ENCODE data around the gene RAI2.
"Not testable (repeated sequence)": the region's sequence is repeated elsewhere in the genome, so short reads cannot be mapped to it uniquely, and the experiment has no call there.

Gene RAI2

DNA sequence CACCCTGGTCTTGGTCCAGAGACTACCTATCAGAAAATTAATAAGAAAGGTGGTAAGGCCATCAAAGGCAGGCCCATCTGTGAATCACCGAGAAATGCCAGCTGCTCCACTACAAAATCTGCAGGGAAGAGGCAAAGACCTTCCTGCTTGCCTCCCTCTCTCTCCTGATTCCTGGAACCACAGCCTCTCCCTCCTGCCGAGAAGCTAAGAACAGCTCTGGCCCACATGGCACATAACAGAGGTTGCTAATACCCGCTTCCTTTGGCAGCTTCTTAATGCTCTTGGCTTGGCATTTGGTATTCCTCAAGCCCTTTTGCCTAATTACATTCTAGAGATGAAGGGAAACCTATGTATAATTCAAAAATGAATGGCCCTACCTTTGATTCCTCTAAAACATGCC is 32.9 kb downstream of the RAI2 start:
- DNase-seq, result no peak

DNA sequence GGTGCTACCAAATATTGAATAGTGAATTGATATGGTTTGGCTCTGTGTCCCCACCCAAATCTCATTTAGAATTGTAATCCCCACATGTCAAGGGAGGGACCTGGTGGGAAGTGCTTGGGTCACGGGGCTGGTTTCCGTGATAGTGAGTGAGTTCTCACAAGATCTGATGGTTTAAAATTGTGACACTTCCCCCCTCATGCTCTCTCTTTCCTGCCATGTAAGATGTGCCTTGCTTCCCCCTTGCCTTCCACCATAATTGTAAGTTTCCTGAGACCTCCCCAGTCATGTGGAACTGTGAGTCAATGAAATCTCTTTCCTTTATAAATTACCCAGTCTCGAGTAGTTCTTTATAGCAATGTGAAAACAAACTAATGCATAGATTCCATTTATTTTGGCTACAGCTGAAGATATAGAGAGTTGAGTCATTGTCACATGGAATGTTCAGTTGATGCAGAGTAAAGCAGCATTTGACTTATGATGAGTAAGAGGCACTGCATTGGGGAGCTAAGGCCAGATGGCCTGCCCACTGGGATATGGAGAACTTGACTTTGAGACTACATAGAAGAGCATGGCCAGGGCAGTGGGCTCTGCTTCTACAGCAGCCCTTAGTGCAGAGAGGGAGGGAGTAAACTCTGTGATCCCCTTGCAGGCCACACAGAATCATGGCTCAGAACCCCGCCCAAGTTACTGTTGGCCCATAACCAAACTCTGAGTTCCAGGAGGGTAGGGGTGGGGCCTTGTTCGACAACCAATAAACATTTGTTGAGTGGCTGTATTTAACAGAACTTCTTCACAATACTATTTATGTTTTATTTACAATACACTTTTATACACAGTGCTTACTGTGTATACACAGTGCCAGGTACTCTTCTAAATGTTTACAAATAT is 34.2 kb downstream of the RAI2 start:
- DNase-seq, result no peak

DNA sequence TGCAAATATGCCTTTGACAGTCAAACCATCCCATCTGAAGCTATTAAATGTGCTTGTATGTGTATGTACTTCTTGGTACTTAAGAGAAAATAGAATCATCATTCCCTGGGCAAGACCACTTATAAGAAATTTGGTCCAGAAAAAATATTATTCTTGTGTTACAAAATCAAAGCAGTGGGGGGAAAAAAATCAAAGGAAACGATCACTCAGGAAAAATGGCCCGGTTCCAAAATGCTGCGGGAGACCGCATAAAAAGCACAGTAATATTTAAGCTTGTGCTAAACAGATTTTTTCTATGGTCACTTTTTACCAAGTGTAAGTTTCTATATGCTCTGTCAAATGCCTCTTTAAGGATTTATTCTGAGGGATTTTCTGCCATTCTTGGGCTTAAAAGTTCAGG is 36.1 kb downstream of the RAI2 start:
- DNase-seq, result no peak

DNA sequence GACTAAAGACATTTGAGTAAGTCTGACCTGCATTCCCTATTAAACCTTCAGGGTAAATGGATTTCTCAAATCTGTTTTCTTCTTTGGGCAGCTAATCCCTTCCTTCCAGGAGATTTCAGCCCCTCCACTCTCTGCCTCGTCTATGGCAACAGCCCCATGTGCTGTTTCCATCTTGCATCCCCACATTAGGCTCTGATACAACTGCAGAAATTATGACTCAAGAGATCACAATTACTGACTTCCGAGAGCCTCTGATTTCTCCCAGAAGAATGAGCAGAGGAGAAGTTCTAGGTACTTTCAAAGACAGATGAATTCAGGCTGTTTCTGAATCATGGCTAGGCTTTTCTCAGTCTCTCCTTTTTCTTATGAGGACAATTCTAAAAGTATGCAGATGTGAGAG is 38.7 kb downstream of the RAI2 start:
- no peak for DNase-seq

DNA sequence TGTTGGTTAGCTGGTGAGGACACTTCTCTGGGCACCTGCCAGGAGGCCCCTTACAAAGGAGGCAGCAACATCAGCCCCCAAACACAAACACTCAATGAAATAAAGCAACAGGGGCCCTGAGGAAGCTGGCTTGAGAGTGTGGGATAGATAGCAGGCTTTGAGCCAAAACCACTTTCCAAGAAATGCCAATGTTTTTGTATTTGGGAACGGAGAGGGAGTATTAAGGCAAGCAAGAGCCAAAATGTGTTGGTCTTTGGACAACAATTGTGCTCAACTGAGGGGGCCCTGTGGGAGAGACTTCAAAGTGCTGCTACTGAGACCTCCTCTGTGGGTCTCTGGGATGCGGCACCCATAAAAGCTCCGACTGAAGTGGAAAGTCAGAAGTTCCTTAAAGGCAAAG is 41.0 kb downstream of the RAI2 start:
- no peak for DNase-seq

DNA sequence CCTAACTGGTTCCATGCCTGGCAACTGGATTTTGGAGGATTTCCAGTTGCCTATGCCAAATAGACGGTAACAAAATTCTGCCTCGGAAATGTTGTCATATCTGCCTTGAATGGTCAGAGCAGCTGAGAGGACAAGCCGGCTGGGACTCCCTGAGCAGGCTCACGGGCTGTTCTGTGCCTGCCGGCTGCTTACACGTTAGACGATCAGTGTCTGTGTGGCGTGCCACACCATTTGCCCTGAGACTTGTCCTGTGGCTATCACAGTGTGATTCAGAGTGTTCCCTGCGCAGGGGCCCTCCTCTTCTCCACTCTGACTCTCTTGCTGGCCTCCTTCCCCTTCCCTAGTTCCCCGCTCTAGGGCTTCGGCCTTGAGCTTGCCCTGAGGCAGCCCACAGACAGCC is 42.4 kb downstream of the RAI2 start:
- no peak for DNase-seq

DNA sequence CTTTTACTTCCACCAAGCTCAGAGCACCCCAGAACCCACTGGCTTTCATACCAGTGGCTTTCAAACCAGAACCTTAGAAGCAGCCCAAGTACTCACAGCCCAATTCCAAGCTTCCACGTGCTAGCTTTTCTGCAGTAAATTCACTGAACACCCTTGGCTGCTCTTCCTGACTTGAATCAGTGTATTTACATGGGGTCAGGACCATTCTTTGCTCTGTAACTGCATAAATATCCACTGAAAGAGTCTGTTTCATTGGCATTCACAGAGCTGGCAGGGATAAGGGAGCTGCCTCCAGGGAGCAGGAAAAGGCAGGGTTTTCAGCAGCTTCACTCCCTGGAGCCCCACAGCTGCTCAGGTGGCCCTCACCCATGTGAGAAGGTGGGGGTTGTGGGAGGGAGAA is 43.8 kb downstream of the RAI2 start:
- no peak for DNase-seq

DNA sequence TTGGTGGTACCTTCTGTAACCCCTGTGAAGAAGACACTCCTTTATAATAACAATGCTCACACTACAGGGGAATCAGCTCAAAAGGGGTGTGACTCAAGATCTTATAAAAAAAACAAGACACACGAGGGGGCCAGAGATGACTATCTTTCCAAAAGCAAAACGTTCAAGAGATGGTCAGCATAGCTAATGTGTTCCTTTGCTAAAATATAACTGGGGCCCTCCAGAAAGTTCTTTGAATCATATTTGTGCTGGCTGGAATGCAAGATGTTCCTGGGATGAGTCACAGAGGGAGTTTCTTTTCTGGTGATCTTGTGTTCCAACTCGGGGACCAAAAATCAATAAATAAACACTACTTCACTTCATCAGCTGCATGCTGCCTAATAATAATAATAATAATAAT is 46.5 kb downstream of the RAI2 start:
- no peak for DNase-seq

DNA sequence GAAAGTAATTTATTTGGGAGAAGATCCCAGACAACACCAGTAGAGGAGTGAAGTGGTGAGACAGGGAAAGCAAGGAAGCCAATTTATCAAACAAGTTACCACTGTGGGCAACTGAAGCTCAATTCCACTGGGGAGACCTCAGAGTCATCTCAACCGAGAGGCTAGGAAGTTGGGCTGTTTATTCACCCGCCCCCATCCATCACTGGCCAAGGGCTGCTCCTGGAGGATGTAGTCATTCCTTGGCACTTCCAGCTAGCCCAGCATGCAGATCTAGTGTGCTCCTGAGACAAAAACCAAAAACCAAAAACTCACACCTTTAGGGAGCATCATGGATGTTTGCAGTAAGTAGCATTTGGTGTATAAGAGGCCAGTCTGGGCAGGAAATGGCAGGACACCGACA is 47.0 kb downstream of the RAI2 start:
- no peak for DNase-seq

DNA sequence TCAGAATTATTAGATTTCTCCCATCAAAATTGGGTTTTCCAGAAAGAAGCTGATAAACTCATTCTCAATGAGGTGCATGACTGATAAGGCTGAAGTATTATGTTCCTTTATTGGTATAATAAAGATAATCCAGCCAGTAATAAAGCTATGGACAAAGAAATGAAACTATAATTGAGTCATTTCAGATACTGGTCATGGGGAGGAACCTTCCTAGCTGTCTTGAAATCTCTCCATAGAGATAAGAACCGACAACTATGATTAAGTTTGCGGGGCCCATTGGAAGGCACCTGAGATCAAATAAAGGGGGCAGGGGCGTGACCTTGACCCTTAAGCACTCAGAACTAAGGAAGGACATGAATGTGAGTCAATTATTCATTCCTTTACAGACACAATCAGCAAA is 47.8 kb downstream of the RAI2 start:
- DNase-seq, result no peak

DNA sequence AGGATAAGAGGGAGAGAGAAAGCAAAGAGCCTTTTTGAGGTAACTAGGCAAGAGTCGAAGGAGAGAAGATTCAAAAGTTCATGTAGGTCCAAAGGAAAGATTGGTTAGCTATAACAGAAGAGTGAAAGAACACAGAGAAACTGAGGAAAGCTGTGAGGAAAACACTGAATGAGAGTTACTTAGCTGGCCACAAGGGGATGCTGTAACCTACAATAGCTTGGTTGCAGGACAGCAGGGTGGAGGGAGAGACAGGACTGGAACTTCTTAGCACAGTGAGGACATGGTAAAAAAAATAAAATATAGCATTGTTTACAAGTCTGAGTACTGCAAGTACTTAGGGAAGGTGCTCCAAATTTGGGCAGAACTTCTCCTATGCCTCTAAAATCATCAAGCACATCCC is 48.3 kb downstream of the RAI2 start:
- no peak for DNase-seq

DNA sequence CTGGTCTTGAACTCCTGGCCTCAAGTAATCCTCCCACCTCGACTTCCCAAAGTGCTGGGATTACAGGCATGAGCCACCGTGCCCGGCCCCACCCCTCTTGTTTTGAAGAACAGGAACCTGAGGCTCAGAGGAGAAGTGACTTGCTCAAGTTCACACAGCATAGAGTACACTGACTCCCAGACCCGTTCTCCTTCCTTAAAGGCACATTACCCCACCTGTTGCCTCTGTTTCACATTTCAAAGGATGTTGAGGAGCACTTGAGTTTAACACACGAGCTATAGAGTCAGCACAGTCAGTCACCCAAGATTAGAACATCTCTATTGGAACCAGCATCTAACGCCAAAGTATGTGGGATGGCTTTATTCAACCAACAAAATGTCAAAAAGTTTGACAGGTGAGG is 51.1 kb downstream of the RAI2 start:
- no peak for DNase-seq

DNA sequence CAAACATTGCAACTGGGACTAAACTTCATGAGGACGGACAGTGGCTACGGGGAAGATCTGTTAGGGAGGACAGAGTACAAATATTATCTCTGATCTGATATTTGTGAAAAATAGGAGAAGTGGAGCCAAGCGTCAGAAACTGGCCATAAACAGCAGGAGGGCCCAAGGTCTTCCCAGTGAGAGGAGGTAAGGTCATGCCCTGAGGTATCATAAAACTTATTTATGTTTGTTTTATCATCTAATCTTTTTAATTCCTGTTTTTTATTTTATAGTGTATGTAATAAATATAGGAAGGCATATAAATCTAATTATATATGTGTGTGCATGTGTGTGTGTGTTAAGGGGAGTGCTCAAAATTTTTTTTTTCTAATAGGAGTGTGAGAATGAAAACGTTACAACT is 51.8 kb downstream of the RAI2 start:
- DNase-seq, result no peak

DNA sequence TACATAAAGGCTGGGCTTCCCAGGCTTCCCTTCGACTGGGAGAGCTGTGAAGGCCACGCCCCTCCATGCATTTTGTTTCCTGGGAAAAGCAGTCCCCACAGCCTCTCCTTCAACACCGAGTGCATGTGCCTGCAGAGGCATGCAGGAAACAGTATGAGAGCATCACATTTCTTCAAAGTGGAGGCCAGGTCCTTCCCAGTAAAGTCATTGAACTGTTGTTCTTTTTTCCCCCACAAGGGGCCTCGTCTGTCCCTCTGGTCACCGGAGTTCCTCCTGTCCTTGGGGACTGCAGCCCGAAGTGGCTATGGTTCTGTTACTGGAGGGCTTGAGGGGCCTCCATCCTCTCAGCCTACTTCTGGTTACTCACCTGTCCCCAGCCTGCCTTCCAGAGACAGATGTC is 56.0 kb downstream of the RAI2 start:
- no peak for DNase-seq

DNA sequence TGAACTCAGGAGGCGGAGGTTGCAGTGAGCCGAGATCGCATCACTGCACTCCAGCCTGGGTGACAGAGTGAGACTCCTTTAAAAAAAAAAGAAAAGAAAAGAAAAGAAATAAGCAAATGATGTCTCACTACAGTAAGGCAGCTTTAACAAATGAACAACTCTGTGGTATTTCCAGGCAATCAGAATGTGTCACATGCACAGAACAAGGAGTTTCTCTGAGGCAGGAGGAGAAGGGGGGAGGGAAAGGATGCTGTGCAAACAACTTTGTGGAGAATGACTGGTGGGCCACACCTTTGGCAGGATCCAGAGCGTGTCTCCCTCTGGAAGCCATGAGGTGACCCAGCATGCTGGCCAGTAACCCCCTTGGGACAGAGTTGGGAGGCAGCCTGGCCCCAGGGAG is 57.6 kb downstream of the RAI2 start:
- no peak for DNase-seq

DNA sequence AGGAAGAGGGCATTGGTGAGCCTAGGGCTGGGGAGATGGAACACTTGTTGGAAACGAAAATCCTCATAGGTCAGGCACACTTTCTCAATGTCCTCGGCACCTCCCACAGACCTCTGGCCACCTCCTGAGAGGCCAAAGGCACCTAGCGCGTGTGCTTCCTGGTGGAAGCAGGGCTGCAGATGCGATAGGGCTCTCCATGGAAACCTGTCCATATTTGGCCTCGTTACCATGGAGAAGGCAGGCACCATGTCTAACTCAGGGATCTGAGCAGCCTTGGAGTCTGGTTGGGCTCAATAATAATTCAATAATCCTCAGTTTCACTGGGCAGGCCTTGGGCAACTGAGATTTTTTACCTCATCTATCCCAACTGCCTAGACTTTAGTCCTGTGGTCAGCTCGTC is 58.3 kb downstream of the RAI2 start:
- DNase-seq, result no peak

DNA sequence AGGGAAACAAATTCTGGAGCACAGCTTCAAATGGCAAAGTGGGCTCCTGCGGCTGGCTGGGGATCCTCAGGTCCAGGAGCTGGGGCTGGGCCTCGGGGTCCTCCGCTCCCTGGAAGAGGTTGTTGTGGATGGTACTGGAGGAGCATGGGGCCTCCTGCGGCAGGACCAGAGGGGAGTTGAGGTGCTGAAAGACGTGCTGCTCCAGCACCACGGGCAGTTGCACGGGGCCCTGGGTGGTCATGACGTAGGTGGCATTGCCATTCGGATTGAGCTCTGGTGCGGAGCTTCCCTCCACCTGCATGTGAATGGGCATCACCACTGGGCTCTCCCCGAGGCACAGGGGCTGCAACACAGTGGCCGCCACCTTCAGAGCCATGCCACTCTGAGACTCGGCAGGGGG is 59.7 kb downstream of the RAI2 start:
- no peak for DNase-seq

DNA sequence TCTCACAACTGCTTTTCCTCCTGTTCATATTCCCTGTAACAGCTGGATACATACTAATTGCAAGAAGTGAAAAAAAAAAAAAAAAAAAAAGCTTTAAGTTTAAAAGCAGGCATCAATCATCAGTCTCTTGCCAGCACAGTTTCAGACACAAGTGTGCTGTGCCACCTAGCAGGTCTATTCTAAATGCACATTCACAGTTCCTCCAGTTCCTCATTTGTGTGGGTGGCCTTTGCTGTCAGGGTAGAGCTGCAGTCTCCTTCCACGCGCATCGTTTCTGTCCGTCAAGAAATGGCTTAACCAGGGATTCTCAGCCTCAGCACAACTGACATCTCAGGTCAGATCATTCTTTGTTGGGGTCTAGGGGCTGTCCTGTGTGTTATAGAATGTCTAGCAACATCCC is 62.2 kb downstream of the RAI2 start:
- no peak for DNase-seq

DNA sequence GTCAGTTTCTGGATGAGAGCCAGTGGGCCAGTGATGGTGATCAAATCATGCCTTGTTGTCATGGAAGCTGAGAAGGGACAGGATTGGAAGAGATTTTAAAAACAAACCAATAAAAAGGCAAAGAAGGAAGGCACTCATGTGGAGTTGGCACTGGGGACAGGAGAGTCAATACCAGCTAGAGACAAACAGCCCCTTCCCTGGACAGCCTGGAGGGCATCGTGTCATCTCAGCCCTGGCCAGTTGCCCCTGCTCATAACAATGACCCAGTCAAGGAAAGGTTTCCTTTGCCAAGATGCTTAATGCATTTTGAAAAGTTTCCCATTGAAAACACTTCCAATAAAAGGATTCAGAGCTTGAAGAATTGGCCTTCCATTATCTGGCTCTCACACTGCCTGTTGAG is 68.3 kb downstream of the RAI2 start:
- DNase-seq, result no peak

DNA sequence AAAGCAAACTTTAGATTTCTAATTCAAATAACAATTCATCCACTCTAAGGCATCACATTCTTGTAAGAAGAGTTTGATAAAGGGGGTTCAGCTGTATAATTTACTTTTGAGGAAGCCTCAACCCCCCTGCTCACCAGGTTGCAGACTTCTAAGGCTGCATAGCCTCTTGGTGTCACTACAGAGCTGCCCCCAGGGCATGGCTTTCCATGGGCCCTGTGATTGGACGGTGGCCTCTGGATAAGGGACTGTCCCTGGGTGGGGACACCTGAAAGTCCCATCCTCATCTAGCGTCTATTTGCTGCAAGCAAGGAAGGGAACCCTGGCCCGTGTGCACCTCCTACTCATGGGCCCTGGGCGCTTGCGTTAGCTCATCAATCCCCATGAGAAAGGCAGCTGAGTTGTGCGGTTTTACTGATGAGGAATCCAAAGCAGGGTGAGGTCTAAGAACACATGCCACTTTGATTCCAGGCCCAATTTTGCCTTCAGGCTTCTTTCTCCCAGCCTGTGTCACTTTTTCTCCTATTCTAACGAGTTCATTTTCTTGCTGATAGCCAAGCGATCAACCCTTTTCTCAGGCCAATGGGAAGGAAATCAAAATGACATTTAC is 72.0 kb downstream of the RAI2 start:
- DNase-seq, result no peak

DNA sequence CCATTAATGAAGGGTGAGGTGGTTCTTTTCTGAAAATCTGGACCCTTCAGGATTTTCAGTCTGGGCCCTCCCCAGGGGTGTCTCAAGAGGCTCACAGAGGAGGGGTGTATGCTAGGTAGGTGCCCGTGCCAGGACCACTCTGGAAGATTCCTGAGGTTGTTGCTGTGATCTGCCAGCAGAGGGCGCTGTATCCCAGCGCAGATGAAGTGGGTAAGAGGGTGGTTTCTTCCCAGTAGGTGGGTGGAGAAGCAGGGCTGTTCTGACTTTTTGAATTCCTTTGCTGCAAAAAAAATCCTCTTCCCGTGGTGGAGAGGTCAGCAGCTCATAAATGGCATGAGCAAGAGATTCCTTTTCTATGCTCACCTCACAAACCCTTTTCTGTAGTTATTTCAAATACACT is 72.7 kb downstream of the RAI2 start:
- peak; percentile 20 for DNase-seq

DNA sequence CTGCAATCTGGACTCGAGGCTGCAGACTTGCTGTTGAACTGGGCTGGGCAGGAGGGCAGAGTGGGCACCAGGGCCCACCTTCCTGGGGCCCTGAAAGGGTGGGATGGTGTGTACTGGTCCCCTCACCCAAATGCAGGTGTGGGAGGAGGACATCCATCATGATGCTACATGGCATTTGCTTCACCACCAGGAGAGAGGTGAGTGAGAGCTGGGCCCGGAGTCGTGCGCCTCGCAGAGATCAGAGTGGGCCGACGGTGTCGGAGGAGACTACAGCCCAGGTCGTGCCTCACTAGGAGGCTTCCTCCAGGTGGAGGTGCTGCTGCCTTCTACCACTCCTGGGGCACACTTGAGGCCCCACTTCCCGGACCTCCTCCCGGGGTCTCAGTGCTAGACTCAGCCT is 73.5 kb downstream of the RAI2 start:
- DNase-seq, result no peak

DNA sequence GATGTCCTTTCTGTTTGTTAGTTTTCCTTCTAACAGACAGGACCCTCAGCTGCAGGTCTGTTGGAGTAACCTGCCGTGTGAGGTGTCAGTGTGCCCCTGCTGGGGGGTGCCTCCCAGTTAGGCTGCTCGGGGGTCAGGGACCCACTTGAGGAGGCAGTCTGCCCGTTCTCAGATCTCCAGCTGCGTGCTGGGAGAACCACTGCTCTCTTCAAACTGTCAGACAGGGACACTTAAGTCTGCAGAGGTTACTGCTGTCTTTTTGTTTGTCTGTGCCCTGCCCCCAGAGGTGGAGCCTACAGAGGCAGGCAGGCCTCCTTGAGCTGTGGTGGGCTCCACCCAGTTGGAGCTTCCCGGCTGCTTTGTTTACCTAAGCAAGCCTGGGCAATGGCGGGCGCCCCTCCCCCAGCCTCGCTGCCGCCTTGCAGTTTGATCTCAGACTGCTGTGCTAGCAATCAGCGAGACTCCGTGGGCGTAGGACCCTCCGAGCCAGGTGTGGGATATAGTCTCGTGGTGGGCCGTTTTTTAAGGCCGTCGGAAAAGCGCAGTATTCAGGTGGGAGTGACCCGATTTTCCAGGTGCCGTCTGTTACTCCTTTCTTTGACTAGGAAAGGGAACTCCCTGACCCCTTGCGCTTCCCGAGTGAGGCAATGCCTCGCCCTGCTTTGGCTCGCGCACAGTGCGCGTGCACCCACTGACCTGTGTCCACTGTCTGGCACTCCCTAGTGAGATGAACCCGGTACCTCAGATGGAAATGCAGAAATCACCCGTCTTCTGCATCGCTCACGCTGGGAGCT is 74.3 kb downstream of the RAI2 start:
- not testable (repeated sequence) for DNase-seq

DNA sequence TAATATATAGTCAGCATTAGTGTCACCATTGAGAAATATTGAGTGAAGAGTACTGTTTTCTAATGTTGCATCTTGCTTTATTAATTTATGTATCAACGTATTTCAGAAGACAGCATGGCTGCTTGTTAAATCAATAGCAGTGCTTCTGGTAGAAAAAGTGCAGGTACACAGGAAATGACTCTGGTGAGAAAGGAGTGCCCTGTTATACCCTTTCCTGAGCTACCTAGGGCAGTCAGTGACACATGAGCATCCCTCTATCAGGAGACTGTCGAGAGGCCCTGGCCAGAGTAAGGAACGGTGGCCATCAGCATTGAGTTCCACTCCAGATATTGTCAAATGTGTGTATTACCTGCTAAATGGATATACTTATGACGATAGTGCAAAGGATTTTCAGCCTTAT is 81.7 kb downstream of the RAI2 start:
- DNase-seq, result no peak

Data from DMS 273 treated with DMSO at 0.1 percent for 48 hours (cell line).